HepG2 (cell line): ENCODE measurements around the gene KATNB1. TPM values are rescaled to one million over a fixed set of nuclear protein-coding genes. Genes with fewer than 3 reads are reported as not detected.

Experiments
- ARNT2 ChIP-seq: sonication (generic); formaldehyde crosslinking; IDR thresholded peaks from 2 replicates; pipeline ENCODE4 v1.8.0; 2022; ENCODE audit warnings: mild to moderate bottlenecking, low read depth, missing genetic modification reagents, moderate library complexity
- EHMT2 ChIP-seq: fragments of 200-600 bp; sonication (generic); IDR thresholded peaks from 2 replicates; pipeline ENCODE4 v1.7.0; 2017; ENCODE audit warnings: antibody characterized with exemption, low read depth, low read length, borderline replicate concordance
- HOXD1 ChIP-seq: sonication (generic); formaldehyde crosslinking; IDR thresholded peaks from 2 replicates; pipeline ENCODE4 v1.5.0; 2020; ENCODE audit warnings: missing genetic modification reagents
- KLF11 ChIP-seq: IDR thresholded peaks from 2 replicates; pipeline ENCODE4 v1.6.1; 2016; ENCODE audit warnings: missing compliant biosample characterization
- MAF1 ChIP-seq: sonication (generic); formaldehyde crosslinking; IDR thresholded peaks from 2 replicates; pipeline ENCODE4 v1.5.0; 2020; ENCODE audit warnings: missing genetic modification reagents, borderline replicate concordance
- SSRP1 ChIP-seq: IDR thresholded peaks from 2 replicates; pipeline ENCODE4 v1.6.1; 2016; ENCODE audit warnings: control low read depth
- STAG1 ChIP-seq: sonication (generic); formaldehyde crosslinking; IDR thresholded peaks from 2 replicates; pipeline ENCODE4 v1.4.0; 2020; ENCODE audit warnings: missing genetic modification reagents
- TCF7L2 ChIP-seq: IDR thresholded peaks from 2 replicates; pipeline ENCODE4 v1.6.1; 2011; ENCODE audit warnings: mild to moderate bottlenecking, low read depth, low read length, moderate library complexity
- ZNF253 ChIP-seq: sonication (generic); formaldehyde crosslinking; IDR thresholded peaks from 2 replicates; pipeline ENCODE4 v1.8.0; 2022; ENCODE audit warnings: mild to moderate bottlenecking, missing genetic modification reagents, borderline replicate concordance
- ZNF326 ChIP-seq: sonication (generic); formaldehyde crosslinking; IDR thresholded peaks from 2 replicates; pipeline ENCODE4 v1.4.0; 2020; ENCODE audit warnings: missing genetic modification reagents, borderline replicate concordance
- ZNF446 ChIP-seq: sonication (generic); formaldehyde crosslinking; IDR thresholded peaks from 2 replicates; pipeline ENCODE4 v1.5.0; 2020; ENCODE audit warnings: mild to moderate bottlenecking, missing genetic modification reagents
- polyA plus RNA-seq, 8 experiments: library from polyadenylated mRNA; depleted of rRNA in 3 of 8; stranded (reverse) in 7 of 8; unstranded in 1 of 8; fragments of >200 nt; fragmentation: Illumina TruSeq in 4 of 8; extraction: Trizol in 4 of 8; gene quantifications; 2 replicates each; pipeline versions ENCODE4 v1.2.1 to v1.2.3, GENCODE V29; 2011 to 2016; ENCODE audit warnings: low read depth in 4 of 8, missing spikeins in 1 of 8, mixed read lengths in 1 of 8; ENCODE audit not compliant: insufficient read depth in 1 of 8
- total RNA-seq, 5 experiments: library from RNA; depleted of rRNA; stranded (reverse); fragments of >200 nt; fragmentation: Illumina TruSeq; extraction: Trizol; gene quantifications; 2 replicates each; pipeline ENCODE4 v1.2.3, GENCODE V29; 2016; ENCODE audit warnings: low read depth in 1 of 5
- TF ChIP-seq, protein P1 (sequence below): sonication (generic); formaldehyde crosslinking; IDR thresholded peaks from 2 replicates; pipeline ENCODE4 v1.4.0; 2020; ENCODE audit warnings: missing genetic modification reagents, mild to moderate bottlenecking, borderline replicate concordance
- TF ChIP-seq, protein P2 (sequence below): IDR thresholded peaks from 2 replicates; pipeline ENCODE4 v1.6.1; 2016
- TF ChIP-seq, protein P3 (sequence below): sonication (generic); formaldehyde crosslinking; IDR thresholded peaks from 2 replicates; pipeline ENCODE4 v1.9.0; 2021; ENCODE audit warnings: missing genetic modification reagents, mild to moderate bottlenecking, borderline replicate concordance
- TF ChIP-seq, protein P4 (sequence below): sonication (generic); formaldehyde crosslinking; IDR thresholded peaks from 2 replicates; pipeline ENCODE4 v1.8.0; 2022; ENCODE audit warnings: low read depth, missing genetic modification reagents
- TF ChIP-seq, protein P5 (sequence below): sonication (generic); formaldehyde crosslinking; IDR thresholded peaks from 2 replicates; pipeline ENCODE4 v1.4.0; 2020; ENCODE audit warnings: mild to moderate bottlenecking, missing genetic modification reagents

KATNB1 gene
- total and polyA plus RNA-seq, 2 of the 13 experiments (the other 11 are each of a cell fraction or from before 2014, with no cell fraction given): 31.5 to 43.5 TPM

DNA sequence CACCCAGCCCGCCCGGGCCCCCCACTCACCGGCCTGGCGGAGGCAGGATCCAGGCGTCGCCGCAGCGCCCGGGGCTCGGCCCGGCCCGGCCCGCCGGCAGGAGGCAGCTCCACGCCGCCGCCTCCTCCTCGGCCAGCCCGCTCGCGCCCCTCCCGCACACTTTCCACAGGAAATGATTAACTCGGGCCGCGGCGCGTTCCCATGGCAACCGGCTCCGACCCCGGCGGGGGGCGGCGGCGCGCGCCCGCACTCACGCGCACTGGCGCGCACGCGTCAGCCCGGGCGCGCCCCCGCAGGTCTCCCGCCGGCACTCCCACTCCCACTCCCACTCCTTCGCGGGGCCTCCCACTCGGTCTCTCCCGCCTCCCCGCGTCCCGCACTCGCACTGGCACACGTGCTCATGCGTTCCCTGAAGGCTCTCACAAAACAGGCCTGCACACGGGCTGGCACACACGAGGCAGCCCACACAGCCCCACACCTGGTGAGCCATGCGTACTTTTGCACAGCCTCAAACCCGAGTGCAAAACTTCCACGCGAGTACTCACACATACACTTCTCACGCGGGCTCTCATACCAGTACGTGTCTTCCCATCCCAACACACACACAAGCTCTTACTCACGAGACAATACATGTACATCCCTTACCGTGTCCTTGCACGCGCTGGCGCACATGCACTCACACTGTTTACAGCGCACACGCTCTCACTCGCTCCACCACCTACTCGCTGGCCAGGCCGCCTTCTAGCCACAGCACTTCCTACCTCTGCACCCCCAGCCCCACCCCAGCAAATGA lies 67.0 kb downstream of the KATNB1 start, which contains the start of gene KIFC3 (continued):
- TF ChIP-seq, protein P1, sequence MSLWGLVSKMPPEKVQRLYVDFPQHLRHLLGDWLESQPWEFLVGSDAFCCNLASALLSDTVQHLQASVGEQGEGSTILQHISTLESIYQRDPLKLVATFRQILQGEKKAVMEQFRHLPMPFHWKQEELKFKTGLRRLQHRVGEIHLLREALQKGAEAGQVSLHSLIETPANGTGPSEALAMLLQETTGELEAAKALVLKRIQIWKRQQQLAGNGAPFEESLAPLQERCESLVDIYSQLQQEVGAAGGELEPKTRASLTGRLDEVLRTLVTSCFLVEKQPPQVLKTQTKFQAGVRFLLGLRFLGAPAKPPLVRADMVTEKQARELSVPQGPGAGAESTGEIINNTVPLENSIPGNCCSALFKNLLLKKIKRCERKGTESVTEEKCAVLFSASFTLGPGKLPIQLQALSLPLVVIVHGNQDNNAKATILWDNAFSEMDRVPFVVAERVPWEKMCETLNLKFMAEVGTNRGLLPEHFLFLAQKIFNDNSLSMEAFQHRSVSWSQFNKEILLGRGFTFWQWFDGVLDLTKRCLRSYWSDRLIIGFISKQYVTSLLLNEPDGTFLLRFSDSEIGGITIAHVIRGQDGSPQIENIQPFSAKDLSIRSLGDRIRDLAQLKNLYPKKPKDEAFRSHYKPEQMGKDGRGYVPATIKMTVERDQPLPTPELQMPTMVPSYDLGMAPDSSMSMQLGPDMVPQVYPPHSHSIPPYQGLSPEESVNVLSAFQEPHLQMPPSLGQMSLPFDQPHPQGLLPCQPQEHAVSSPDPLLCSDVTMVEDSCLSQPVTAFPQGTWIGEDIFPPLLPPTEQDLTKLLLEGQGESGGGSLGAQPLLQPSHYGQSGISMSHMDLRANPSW (CRISPR knock-in tag): peak; percentile 51; the same call in 1 of the 2 replicates
- TF ChIP-seq, protein P2, sequence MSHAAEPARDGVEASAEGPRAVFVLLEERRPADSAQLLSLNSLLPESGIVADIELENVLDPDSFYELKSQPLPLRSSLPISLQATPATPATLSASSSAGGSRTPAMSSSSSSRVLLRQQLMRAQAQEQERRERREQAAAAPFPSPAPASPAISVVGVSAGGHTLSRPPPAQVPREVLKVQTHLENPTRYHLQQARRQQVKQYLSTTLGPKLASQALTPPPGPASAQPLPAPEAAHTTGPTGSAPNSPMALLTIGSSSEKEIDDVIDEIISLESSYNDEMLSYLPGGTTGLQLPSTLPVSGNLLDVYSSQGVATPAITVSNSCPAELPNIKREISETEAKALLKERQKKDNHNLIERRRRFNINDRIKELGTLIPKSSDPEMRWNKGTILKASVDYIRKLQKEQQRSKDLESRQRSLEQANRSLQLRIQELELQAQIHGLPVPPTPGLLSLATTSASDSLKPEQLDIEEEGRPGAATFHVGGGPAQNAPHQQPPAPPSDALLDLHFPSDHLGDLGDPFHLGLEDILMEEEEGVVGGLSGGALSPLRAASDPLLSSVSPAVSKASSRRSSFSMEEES (CRISPR knock-in tag): peak; percentile 73; the same call in 1 of the 2 replicates
- TF ChIP-seq ZNF253 (CRISPR knock-in tag) (peak; percentile 52; the same call in 1 of the 2 replicates), ZNF326 (CRISPR knock-in tag) (0 out of 2 replicates have a peak, but pooled peaks have one; percentile 10), STAG1 (peak; percentile 45), HOXD1 (peak; percentile 66; the same call in 1 of the 2 replicates), MAF1 (CRISPR knock-in tag) (no peak), EHMT2 (no peak), ARNT2 (CRISPR knock-in tag) (peak; percentile 44; the same call in 1 of the 2 replicates), ZNF446 (CRISPR knock-in tag) (peak; percentile 95; the same call in 1 of the 2 replicates), TCF7L2 (no peak), KLF11 (CRISPR knock-in tag) (no peak; the same call in 1 of the 2 replicates), SSRP1 (no peak; the same call in 1 of the 2 replicates)
- TF ChIP-seq, protein P3, sequence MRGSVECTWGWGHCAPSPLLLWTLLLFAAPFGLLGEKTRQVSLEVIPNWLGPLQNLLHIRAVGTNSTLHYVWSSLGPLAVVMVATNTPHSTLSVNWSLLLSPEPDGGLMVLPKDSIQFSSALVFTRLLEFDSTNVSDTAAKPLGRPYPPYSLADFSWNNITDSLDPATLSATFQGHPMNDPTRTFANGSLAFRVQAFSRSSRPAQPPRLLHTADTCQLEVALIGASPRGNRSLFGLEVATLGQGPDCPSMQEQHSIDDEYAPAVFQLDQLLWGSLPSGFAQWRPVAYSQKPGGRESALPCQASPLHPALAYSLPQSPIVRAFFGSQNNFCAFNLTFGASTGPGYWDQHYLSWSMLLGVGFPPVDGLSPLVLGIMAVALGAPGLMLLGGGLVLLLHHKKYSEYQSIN (CRISPR knock-in tag): no peak; the same call in 1 of the 2 replicates
- TF ChIP-seq, protein P4, sequence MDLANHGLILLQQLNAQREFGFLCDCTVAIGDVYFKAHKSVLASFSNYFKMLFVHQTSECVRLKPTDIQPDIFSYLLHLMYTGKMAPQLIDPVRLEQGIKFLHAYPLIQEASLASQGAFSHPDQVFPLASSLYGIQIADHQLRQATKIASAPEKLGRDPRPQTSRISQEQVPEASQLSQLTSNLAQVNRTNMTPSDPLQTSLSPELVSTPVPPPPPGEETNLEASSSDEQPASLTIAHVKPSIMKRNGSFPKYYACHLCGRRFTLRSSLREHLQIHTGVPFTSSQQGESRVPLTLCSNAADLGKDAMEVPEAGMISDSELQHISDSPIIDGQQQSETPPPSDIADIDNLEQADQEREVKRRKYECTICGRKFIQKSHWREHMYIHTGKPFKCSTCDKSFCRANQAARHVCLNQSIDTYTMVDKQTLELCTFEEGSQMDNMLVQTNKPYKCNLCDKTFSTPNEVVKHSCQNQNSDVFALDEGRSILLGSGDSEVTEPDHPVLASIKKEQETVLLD (CRISPR knock-in tag): peak; percentile 26; the same call in 1 of the 2 replicates
- TF ChIP-seq, protein P5, sequence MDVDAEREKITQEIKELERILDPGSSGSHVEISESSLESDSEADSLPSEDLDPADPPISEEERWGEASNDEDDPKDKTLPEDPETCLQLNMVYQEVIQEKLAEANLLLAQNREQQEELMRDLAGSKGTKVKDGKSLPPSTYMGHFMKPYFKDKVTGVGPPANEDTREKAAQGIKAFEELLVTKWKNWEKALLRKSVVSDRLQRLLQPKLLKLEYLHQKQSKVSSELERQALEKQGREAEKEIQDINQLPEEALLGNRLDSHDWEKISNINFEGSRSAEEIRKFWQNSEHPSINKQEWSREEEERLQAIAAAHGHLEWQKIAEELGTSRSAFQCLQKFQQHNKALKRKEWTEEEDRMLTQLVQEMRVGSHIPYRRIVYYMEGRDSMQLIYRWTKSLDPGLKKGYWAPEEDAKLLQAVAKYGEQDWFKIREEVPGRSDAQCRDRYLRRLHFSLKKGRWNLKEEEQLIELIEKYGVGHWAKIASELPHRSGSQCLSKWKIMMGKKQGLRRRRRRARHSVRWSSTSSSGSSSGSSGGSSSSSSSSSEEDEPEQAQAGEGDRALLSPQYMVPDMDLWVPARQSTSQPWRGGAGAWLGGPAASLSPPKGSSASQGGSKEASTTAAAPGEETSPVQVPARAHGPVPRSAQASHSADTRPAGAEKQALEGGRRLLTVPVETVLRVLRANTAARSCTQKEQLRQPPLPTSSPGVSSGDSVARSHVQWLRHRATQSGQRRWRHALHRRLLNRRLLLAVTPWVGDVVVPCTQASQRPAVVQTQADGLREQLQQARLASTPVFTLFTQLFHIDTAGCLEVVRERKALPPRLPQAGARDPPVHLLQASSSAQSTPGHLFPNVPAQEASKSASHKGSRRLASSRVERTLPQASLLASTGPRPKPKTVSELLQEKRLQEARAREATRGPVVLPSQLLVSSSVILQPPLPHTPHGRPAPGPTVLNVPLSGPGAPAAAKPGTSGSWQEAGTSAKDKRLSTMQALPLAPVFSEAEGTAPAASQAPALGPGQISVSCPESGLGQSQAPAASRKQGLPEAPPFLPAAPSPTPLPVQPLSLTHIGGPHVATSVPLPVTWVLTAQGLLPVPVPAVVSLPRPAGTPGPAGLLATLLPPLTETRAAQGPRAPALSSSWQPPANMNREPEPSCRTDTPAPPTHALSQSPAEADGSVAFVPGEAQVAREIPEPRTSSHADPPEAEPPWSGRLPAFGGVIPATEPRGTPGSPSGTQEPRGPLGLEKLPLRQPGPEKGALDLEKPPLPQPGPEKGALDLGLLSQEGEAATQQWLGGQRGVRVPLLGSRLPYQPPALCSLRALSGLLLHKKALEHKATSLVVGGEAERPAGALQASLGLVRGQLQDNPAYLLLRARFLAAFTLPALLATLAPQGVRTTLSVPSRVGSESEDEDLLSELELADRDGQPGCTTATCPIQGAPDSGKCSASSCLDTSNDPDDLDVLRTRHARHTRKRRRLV (CRISPR knock-in tag): no peak; the same call in 1 of the 2 replicates
